Measurements from ENCODE around the gene MUC5AC. TPM values are rescaled to one million over a fixed set of nuclear protein-coding genes. Genes with fewer than 3 reads are reported as not detected.
"Not testable (repeated sequence)": the region's sequence is repeated elsewhere in the genome, so short reads cannot be mapped to it uniquely, and the experiment has no call there.

MUC5AC gene
- total RNA-seq, 1 donor from 2014 or later: not detected

DNA sequence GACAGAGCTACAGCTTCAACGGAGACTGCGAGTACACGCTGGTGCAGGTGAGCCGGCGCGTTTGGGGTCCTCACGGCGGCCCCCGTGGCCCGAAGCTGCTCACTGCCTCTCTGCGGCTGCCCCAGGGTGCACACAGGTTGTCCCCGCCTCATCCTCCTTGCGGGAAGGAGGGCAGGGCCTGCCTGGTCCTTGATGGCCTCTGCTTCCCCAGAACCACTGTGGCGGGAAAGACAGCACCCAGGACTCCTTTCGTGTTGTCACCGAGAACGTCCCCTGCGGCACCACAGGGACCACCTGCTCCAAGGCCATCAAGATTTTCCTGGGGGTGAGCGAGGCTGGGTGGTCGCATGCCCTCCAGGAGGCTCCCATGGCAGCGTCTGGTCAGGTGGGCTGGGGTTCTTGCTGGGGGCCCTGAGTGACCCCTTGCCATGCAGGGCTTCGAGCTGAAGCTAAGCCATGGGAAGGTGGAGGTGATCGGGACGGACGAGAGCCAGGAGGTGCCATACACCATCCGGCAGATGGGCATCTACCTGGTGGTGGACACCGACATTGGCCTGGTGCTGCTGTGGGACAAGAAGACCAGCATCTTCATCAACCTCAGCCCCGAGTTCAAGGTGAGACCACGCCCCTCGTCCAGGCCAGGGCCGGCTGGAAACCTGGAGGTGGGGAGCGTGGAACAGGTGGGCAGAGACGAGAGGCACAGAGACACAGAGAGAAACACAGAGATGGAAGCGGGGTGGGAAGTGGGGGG is 19.4 kb downstream of the MUC5AC start:
- no peak for DNase-seq (ENCODE audit: low read depth in 2 of 2)

DNA sequence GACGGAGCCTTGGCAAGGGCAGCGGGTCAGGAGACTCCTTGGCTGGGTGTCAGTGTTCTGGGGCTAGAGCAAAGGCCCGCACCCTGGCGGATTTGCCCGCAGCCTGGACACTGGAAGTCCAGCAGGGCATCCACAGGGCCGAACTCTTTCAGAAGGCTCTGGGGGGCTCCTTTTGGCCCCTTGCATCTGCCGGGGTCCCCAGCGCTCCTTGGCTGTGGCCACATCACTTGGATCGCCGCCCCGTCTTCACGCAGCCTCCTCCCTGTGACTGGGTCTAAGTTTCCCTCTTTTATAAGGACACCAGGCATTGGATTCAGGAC is 20.0 kb downstream of the MUC5AC start:
- no peak for DNase-seq (ENCODE audit: low read depth in 2 of 2)

DNA sequence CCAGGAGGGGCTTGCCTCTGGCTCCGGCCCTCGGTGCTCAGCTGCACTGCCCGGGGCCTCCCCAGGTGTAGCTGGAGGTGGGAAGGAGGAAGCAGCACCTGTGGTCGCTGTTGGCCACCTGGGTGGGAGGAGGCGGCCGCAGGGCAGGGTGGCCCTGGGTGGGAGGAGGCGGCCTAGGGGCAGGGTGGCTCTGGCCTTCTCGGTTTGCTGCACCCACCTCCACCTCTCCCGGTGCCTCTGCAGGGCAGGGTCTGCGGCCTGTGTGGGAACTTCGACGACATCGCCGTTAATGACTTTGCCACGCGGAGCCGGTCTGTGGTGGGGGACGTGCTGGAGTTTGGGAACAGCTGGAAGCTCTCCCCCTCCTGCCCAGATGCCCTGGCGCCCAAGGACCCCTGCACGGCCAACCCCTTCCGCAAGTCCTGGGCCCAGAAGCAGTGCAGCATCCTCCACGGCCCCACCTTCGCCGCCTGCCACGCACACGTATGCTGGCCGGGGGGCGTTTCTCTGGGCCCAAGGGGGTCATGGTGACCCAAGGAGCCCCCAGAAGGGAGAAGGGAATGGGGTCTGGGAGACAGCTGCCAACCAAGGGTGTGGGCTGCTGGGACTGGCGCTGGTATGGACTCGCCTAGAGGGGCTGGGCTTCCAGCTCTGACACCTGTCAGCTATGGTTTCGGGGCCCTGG is 20.6 kb downstream of the MUC5AC start:
- DNase-seq (ENCODE audit: low read depth in 2 of 2): no peak

DNA sequence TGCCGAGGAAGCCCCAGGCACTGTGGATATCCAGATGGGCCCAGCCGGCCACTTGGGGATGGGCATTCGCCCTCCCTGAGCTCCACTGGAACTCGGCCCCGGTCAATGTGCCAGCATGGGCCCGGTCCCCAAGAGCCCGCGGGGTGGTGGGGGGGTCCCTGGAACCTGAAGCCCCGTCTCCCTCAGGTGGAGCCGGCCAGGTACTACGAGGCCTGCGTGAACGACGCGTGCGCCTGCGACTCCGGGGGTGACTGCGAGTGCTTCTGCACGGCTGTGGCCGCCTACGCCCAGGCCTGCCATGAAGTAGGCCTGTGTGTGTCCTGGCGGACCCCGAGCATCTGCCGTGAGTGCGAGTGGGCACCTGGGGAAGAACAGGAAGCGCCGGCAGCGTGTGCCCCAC is 21.2 kb downstream of the MUC5AC start:
- DNase-seq (ENCODE audit: low read depth in 2 of 2): no peak

DNA sequence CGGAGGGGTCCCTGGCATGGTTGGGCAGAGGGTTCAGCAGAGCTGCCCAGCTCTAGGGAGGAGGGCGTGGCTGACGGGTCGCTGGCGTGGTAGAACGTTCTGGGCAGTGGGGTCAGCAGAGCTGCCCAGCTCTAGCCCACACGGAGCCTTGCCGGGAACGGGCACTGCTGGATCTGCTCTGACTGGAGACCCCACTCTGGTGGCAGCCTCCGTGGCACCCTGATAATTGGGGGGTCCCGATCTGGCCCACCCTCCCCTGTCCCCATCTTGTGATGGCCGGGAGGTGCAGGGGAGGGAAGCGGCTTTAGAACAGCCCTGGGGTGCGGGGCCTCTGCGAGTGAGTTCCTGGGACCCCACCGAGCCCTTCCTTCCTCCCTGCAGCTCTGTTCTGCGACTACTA is 21.9 kb downstream of the MUC5AC start:
- DNase-seq (ENCODE audit: low read depth in 2 of 2): no peak

DNA sequence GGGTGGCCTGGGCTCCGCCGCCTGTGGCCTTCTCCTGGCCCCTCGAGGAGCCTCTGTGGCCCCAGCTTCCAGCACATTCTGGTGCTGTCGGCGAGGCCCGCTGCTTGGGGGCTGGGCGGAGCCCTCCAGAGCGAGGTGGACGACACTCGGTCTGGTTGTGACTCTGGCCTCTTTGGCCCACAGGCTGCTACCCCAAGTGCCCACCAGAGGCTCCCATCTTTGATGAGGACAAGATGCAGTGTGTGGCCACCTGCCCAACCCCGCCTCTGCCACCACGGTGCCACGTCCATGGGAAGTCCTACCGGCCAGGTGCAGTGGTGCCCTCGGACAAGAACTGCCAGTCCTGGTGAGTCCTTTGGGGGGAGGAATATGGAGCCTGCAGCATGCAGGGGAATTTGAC is 22.4 kb downstream of the MUC5AC start:
- no peak for DNase-seq (ENCODE audit: low read depth in 2 of 2)

DNA sequence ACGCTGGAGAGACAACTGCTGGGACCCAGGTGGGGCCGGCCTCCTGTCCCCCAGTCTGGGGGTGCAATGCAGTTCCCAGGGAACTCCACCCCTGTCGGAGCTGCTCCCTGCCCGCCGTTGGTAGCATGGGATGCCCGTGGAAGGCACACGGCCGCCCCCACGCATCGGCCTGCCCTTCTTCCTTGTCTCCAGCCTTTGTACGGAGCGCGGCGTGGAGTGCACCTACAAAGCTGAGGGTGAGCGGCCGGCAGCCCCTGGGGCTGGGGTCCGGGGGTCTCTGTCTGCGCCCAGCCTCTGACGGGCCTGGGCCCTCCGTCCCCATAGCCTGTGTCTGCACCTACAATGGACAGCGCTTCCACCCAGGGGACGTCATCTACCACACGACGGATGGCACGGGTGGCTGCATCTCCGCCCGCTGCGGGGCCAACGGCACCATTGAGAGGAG is 23.2 kb downstream of the MUC5AC start:
- no peak for DNase-seq (ENCODE audit: low read depth in 2 of 2)

DNA sequence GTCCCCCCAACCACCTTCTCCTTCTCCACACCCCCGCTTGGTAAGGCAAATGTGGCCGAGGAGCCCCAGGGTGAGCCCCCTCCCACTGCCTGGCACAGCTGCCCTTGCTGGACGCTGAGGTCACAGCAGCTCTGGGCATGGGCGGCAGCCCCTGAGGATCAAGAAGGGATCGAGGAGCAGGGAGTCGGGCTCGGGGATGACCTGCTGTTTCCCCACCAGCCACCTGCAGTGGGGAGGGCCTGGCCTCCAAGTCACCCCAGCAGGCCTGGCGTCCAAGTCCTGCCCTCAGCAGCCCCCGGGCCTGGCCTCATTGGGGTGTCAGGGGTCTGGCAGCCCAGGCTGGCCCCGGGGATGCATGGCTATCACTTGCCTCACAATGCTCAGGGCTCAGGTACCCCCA is 23.7 kb downstream of the MUC5AC start:
- DNase-seq (ENCODE audit: low read depth in 2 of 2): no peak

DNA sequence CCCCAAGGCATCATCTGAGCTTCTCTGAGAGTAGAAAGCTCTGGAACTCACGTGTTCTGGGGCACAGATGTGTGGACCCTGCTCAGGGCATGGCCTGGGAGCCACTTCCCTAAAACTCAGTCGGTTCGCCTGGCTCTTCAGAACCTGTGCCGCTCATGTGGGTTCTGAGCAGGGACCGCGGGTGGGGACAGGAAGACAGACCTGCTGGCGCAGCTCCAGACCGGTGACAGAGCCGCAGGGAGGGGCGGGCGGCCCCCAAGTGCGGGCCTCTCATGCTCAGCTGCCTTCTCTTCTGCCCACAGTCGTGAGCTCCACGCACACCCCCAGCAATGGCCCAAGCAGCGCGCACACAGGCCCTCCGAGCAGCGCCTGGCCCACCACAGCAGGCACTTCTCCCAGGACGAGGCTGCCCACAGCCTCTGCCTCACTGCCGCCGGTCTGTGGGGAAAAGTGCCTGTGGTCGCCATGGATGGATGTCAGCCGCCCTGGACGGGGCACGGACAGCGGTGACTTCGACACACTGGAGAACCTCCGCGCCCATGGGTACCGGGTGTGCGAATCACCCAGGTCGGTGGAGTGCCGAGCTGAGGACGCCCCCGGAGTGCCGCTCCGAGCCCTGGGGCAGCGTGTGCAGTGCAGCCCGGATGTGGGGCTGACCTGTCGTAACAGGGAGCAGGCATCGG is 24.2 kb downstream of the MUC5AC start:
- DNase-seq (ENCODE audit: low read depth in 2 of 2): no peak

DNA sequence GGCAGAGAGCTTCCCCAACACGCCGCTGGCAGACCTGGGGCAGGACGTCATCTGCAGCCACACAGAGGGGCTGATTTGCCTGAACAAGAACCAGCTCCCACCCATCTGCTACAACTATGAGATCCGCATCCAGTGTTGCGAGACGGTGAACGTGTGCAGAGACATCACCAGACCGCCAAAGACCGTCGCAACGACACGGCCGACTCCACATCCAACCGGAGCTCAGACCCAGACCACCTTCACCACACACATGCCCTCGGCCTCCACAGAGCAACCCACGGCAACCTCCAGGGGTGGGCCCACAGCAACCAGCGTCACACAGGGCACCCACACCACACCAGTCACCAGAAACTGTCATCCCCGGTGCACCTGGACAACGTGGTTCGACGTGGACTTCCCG is 26.4 kb downstream of the MUC5AC start:
- DNase-seq (ENCODE audit: low read depth in 2 of 2): not testable (repeated sequence)

DNA sequence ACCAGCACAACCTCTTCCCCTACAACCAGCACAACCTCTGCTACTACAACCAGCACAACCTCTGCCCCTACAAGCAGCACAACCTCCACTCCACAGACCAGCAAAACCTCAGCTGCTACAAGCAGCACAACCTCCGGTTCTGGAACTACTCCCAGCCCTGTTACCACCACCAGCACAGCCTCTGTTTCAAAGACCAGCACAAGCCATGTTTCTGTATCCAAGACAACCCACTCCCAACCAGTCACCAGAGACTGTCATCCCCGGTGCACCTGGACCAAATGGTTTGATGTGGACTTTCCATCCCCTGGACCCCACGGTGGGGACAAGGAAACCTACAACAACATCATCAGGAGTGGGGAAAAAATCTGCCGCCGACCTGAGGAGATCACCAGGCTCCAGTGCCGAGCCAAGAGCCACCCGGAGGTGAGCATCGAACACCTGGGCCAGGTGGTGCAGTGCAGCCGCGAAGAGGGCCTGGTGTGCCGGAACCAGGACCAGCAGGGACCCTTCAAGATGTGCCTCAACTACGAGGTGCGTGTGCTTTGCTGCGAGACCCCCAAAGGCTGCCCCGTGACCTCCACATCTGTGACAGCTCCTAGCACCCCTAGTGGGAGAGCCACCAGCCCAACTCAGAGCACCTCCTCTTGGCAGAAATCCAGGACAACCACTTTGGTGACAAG is 30.8 kb downstream of the MUC5AC start:
- DNase-seq (ENCODE audit: low read depth in 2 of 2): not testable (repeated sequence)

DNA sequence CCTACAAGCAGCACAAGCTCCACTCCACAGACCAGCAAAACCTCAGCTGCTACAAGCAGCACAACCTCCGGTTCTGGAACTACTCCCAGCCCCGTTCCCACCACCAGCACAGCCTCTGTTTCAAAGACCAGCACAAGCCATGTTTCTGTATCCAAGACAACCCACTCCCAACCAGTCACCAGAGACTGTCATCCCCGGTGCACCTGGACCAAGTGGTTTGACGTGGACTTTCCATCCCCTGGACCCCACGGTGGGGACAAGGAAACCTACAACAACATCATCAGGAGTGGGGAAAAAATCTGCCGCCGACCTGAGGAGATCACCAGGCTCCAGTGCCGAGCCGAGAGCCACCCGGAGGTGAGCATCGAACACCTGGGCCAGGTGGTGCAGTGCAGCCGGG is 32.1 kb downstream of the MUC5AC start:
- DNase-seq (ENCODE audit: low read depth in 2 of 2): not testable (repeated sequence)

DNA sequence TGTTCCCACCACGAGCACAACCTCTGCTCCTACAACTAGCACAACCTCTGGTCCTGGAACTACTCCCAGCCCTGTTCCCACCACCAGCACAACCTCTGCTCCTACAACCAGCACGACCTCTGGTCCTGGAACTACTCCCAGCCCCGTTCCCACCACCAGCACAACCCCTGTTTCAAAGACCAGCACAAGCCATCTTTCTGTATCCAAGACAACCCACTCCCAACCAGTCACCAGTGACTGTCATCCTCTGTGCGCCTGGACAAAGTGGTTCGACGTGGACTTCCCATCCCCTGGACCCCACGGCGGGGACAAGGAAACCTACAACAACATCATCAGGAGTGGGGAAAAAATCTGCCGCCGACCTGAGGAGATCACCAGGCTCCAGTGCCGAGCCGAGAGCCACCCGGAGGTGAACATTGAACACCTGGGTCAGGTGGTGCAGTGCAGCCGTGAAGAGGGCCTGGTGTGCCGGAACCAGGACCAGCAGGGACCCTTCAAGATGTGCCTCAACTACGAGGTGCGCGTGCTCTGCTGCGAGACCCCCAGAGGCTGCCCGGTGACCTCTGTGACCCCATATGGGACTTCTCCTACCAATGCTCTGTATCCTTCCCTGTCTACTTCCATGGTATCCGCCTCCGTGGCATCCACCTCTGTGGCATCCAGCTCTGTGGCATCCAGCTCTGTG is 34.2 kb downstream of the MUC5AC start:
- DNase-seq (ENCODE audit: low read depth in 2 of 2): not testable (repeated sequence)

DNA sequence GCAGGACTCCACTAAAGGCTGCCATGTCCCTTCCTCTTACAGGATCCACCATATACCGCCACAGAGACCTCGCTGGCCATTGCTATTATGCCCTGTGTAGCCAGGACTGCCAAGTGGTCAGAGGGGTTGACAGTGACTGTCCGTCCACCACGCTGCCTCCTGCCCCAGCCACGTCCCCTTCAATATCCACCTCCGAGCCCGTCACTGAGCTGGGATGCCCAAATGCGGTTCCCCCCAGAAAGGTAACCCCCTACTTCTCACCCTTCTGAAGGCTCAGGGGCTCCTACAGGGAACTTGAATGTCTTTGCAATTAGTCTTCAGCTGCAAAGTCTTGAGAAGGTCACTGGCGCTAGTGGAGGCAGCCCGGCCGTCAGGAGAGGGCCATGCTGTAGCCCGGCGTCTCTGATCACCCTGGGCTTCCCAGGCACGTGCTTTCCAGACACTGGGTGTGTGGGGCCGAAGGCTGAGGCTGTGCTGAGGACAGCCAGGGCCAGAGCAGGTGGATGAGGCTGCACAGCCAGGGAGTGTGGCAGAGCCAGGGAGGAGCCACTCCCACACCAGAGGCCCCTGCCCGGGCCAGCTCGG is 35.1 kb downstream of the MUC5AC start:
- DNase-seq (ENCODE audit: low read depth in 2 of 2): no peak

DNA sequence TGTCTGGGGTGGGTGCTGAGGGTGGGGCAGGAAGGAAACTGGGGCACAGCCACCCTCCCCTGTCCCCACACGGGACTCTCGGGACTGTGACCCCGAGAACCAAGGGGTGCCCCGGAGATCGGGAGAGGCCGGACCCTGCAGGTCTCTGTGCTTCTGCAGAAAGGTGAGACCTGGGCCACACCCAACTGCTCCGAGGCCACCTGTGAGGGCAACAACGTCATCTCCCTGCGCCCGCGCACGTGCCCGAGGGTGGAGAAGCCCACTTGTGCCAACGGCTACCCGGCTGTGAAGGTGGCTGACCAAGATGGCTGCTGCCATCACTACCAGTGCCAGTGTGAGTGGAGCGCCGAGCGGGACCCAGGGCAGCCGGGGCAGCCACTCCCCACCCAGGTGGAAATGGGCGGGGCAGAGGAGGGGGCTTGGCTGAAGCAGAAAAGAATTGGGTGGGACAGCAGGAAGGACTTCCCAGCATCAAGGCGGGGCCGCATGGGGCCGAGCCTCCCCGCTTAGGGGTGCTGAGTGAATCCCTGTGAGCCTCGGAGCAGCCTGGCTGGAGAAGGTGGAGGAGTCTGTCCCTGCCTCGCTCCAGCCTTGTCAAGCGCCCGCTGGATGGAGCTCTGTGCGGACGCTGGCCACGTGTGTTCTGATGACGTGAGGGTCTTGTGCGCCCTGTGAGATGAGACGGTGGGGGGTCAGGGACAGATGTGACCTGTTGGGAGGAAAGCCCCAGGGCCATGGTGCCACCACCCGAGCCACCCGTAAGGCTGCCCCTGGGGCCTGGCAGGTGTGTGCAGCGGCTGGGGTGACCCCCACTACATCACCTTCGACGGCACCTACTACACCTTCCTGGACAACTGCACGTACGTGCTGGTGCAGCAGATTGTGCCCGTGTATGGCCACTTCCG is 35.8 kb downstream of the MUC5AC start:
- DNase-seq (ENCODE audit: low read depth in 2 of 2): no peak

DNA sequence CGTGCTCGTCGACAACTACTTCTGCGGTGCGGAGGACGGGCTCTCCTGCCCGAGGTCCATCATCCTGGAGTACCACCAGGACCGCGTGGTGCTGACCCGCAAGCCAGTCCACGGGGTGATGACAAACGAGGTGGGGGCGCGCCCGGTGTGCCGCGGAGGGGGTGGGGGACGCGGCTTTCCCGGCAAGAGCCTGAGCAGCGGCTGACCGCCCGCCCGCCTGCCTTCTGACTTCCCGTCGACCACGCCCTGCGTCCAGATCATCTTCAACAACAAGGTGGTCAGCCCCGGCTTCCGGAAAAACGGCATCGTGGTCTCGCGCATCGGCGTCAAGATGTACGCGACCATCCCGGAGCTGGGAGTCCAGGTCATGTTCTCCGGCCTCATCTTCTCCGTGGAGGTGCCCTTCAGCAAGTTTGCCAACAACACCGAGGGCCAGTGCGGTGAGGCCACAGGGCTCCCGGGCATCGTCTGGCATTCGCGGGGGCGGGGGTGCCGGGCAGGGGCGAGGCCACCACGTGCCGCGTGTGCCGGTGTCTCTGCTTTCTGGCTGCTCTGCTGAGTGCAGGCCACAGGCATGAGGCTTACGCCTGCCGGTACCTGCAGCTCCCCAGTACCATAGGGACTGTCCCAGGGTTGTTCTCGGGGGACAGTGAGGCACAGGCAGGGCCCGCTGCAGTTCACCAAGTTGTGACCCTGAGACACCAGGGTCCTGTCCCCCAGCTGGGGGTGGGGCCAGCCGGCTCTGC is 36.7 kb downstream of the MUC5AC start:
- no peak for DNase-seq (ENCODE audit: low read depth in 2 of 2)

DNA sequence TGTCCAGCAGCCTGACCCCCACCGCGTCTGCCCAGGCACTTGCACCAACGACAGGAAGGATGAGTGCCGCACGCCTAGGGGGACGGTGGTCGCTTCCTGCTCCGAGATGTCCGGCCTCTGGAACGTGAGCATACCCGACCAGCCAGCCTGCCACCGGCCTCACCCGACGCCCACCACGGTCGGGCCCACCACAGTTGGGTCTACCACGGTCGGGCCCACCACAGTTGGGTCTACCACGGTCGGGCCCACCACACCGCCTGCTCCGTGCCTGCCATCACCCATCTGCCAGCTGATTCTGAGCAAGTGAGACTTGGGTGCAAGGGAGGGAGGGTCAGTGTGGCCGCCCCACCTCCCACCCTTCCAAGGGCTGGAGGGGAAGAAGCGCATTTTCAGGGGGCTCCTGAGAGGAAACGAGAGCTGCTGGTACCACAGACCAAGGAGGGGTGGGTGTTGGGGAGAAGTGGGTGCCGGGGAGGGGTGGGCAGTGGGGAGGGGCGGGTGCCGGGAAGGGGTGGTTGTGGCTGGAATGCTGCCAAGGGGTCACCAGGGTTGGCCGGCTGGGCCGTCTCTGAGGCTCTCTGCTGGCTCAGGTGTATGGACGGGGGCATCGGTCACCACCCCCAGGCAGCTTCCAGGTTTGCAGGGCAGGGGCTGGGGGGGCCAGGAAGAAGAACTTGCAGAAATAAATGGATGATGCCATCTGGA is 37.4 kb downstream of the MUC5AC start:
- no peak for DNase-seq (ENCODE audit: low read depth in 2 of 2)

DNA sequence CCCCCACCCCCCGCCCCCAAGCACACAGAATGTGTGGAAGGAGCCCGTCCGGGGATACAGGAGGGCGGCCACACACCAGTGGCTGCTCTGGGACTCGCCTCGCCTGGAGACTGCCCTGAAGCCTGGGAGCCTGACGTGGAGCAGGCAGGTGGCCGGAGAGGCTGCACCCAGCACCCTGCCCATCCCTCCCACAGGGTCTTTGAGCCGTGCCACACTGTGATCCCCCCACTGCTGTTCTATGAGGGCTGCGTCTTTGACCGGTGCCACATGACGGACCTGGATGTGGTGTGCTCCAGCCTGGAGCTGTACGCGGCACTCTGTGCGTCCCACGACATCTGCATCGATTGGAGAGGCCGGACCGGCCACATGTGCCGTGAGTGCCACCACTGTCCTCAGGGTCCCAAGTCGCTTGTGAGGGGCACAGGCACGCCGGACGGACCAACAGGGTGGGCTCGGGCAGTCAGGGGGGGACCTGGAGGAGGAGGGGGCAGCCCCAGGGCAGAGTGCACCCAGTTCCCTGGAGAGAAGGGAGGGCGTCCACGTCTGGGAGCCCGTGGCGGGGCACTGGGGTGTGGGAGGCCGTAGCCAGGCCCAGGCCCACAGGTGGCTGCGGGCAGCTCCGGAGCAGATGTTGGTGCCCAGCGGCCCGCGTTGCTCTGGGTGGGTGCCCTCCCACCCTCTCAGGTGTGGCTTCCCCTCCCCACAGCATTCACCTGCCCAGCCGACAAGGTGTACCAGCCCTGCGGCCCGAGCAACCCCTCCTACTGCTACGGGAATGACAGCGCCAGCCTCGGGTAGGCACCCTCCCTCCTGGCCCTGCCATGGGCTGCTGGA is 38.1 kb downstream of the MUC5AC start:
- DNase-seq (ENCODE audit: low read depth in 2 of 2): no peak

Measured in dermis microvascular lymphatic vessel endothelial cell (primary cell).